CD4-positive, alpha-beta T cell treated with Interleukin-4 for 4 hours (primary cell): ENCODE data around the gene TPSG1.
"Not testable (repeated sequence)": the region's sequence is repeated elsewhere in the genome, so short reads cannot be mapped to it uniquely, and the experiment has no call there.

Experiments
- DNase-seq: peaks from one replicate; pipeline ENCODE4 v3.0.0-alpha.2; 2020

The TPSG1 gene

DNA sequence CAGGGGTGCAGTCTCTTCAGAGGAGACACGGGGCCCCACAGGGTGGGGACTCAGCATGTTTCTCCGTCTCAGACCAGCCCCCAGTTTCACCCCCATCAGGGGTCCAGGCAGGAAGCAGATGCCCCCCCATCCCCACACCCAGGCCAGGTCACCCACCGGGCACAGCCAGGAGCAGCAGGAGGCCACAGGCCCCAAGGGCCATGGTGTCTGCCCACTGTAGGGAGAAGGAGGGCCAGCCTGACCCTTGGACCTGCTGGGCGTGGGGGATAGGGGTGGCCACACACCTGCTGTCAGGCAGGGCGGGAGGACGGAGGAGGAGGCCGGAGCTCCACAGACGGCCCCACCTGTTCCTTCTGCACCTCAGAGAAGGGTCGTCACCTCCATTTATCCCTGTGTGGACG, at the start of gene TPSG1:
TPSG1 (minus strand) TSS at position 218 of the 401 bp plus-strand sequence; CDS start at position 202, 16 bp downstream.
- DNase-seq: no peak

DNA sequence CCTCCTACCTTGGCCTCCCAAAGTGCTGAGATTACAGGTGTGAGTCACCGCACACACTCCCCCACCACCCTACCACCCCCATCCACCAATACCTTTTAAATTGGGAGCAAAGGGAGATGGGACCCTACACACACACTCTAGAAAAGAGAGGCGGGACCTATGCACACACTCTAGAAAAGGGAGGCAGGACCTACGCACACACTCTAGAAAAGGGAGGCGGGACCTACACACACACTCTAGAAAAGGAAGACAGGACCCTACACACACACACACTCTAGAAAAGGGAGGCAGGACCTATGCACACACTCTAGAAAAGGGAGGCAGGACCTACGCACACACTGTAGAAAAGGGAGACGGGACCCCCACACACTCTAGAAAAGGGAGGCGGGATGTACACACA, 49.7 kb upstream of the TPSG1 start:
- no peak for DNase-seq

DNA sequence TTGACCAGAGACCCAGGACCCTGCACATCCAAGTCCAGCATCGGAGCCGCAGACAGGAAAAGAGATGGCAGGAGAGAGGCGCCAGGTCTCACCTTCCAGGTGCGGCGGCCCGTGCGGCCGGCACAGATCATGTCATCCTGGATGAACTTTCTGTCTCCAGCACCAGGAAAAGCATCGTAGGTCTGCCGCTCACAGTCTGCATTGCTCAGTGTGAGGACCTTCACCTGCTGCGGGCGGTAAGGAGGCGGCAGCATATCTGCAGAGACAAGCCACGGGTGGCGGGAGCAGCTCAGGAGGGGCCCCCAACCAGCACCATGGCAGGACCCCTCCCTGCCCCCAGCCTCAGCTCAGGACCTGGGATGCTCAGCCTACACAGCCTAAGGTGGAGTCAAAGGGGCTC, 48.7 kb upstream of the TPSG1 start:
- DNase-seq: no peak

DNA sequence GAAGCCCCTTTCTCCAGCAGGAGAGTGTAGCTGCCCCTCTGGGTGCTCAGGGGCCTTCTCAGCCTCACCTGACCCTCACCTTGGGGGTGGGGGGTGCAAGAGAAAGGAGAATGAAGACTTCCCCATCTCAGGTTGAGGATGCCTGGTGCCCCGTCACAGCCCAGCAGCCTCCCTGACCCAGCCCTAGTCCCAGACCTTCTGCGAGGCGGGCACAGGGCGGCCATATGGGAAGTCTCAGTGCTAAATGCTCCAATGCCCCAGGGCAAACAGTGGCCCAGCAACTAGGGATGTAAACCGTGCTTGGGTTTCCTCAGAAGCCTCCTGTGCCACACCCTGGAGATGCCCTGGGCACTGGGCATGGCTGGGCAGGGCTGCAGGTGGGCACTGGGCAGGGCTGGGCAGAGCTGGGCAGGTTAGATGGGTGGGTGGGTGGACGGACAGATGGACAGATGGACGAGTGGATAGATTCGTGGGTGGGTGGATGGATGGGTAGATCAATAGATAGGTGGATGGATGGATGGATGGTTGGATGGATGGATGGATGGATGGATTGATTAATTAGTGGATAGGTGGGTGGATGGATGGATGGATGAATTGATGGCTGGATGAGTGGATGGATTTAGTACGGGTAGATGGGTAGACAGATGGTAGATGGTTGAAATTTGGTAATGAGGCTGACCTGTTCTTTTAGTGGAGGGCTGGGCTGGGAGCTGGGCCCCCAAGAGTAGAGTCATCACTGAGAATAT, 47.6 kb upstream of the TPSG1 start:
- no peak for DNase-seq

DNA sequence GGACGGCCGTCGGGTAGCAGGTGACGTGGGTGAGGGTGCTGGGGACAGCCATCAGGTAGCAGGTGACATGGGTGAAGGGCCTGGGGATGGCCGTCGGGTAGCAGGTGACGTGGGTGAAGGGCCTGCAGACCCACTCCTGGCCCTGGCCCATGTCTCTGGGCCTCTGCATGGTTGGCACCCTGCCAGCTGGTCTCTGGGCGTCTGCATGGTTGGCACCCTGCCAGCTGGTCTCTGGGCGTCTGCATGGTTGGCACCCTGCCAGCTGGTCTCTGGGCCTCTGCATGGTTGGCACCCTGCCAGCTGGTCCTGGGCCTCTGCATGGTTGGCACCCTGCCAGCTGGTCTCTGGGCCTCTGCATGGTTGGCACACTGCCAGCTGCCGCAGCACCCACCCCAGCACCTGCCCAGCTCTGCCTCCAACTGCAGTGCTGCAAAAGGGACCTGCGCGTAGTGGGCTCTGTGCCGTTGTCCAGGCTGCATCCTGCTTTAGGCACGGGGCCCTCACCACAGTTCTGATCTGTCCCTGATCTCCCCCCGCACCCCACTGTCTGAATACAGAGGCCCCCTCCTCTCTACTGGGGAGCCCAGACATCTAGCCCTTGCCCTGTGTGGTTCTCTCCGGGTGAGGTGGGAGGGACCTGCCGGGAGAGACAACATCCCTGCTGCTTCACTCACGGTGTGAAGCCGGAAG, 46.8 kb upstream of the TPSG1 start:
- DNase-seq: not testable (repeated sequence)

DNA sequence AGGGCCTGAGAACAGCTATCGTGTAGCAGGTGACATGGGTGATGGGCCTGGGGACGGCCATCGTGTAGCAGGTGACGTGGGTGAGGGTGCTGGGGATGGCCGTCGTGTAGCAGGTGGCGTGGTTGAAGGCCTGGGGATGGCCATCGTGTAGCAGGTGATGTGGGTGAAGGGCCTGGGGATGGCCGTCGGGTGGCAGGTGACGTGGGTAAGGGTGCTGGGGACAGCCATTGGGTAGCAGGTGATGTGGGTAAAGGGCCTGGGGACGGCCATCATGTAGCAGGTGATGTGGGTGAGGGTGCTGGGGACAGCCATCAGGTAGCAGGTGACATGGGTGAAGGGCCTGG, 46.3 kb upstream of the TPSG1 start:
- DNase-seq: no peak

DNA sequence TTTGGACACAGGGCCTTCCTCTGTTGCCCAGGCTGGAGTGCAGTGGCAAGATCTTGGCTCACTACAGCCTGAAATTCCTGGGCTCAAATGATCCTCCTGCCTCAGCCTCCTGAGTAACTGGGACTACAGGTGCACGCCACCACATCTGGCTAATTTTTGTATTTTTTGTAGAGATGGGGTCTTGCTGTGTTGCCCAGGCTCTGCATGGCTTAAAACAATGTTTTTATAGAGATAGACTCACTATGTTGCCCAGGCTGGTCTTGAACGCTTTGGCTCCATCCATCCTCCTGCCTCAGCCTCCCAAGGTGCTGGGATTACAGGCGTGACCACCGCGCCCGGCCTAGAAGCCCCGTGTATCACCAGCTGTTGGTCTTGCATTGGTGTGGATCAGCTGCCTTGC, 44.4 kb upstream of the TPSG1 start:
- not testable (repeated sequence) for DNase-seq

DNA sequence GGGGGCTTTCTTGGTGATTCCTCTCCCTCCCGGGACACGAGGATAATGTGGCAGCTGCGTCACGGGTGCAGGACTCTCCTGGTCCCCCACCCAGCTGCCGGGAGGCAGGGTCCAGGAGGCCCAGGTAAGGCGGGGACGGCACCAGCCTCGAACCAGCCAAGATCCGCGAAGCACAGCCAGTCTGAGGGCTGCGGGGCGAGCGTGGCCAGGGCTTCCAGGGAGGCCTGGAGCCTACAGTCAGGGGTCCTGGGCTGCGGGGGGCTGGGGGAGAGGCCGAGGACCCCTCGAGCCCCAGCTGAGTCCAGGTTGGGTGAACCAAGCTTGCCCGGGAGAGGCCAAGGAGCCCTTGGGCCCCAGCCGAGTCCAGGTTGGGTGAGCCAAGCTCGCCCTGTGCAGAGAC, 40.8 kb upstream of the TPSG1 start:
- DNase-seq: no peak

DNA sequence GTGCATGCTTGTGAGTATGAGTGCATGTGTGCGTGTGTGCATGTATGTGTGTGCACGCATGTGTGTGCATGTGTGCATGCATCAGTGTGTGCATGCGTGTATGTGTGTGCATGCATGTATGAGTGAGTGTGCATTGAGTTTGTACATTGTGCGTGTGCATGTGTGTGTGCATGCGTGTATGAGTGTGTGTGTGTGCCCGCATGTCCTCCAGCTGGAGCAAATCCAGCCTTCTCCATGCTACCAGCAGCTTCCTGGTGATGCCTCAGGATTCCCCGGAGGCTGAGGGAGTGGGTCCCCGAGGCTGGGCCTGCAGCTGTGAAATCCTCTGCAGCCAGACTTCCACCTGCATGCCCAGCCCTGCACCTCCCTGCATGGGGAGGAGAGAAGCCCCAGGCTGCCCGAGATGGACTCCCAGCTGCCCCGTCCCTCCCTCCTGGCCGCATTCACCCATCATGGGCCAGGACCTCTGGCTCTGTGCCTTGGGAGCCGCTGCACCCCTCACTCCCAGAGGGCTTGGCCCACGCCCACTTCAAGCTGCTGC, 40.1 kb upstream of the TPSG1 start:
- no peak for DNase-seq

DNA sequence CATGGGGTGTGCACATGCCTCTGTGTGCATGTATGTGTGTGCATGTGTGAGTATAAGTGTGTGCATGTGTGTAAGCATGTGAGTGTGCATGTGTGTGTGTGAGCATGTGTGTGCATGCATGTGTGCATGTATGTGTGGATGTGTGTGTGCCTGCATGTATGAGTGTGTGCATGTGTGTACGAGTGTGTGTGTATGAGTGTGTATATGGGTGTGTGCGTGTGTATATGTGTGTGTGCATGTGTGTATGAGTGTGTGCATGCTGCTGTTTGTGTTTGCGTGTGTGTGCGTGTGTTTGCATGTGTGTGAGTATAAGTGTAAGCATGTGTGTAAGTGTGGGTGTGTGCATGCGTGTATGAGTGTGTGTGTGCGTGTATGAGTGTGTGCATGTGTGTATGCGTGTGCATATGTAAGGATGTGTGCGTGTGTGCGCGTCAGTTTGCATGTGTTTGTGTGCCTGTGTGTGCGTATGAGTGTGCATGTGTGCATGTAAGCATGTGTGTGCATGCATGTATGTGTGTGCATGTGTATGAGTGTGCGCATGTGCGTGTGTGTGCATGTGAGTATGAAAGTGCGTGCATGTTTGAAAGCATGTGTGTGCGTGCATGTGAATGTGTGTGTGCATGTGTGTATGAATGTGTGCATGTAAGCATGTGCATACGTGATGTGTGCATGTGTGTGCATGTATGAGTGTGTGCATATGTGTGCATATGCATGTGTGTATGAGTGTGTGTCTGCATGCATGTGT, 39.4 kb upstream of the TPSG1 start:
- DNase-seq: no peak

DNA sequence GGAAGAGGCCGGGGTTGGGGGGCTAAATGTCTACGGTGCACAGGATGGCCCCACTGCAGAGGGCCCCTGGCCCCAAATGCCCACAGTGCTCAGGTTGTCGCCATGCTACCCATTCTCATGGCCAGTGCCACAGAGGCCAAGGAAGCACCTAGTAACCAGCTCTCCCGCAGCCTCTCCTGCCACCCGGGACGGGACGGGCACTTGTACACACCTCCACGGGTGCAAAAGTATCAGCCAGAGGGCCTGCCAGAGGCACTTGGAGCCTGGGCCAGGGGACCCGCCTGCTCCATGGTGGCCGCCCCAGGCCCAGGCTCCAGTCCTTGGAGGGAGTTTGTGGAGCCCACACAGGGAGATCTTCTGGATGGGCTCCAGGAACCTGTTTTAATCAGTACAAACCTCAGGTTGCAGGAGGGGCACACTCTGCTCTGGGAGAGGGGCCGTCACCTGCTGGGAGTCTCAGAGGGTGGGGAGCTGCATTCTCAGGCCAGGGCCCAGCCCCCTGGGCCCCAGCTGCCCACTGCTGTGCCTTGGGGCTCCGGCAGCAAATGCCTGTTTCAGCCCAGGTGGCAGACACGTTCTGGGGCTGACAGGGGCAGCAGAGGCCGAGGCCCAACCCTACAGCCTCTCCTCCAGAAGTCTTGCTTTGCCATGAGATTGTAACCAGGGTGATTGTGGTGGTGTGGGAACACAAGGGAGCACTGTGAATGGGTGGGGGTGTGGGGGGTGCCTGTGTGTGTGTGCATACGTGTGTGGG, 38.7 kb upstream of the TPSG1 start:
- no peak for DNase-seq

DNA sequence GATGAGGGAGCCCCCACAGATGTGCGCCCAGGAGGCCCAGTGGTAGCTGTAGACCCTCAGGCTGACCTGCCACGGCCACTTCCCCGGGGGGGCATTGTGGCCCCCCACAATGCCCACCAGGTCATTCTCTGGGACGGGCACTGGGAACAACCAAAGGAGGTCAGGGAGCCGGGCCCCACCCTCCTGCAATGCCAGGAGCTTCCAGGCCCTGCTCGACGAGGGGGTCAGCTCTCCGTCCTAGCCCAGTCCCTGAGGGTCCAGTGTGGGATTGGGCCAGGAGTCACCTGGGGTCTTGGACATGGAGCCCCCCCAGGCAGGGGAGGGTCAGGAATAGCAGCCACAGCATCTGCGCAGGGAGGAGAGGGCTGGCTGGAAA, 37.8 kb upstream of the TPSG1 start:
- no peak for DNase-seq

DNA sequence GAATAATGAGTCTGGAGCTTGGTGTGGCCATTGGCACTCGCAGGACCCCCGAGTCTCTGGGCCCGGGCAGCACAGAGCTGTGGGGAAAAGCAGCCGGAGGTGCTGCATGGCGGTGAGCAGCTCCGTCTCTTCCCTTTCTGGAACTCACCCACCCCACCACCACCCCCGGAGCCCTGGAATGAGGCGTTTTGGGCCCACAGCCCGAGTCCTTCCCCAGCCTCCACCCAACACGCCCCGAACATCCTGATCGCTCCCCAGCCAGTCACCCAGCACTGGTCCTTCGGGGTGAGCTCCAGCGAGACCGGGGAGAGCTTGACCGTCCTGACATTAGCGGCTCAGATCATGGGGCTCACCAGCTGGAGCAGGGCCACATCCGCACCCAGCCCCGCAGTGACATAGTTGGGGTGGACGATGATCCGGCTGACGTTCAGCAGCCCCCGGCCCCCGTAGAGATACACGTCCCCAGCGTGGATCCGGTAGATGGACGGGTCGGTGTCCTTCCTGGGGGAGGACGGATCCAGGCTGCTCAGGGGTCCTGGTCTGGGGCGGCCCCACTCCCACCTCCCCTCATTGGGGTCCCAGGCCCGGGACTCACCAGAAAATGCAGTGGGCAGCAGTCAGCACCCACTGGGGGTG, 37.3 kb upstream of the TPSG1 start:
- no peak for DNase-seq

DNA sequence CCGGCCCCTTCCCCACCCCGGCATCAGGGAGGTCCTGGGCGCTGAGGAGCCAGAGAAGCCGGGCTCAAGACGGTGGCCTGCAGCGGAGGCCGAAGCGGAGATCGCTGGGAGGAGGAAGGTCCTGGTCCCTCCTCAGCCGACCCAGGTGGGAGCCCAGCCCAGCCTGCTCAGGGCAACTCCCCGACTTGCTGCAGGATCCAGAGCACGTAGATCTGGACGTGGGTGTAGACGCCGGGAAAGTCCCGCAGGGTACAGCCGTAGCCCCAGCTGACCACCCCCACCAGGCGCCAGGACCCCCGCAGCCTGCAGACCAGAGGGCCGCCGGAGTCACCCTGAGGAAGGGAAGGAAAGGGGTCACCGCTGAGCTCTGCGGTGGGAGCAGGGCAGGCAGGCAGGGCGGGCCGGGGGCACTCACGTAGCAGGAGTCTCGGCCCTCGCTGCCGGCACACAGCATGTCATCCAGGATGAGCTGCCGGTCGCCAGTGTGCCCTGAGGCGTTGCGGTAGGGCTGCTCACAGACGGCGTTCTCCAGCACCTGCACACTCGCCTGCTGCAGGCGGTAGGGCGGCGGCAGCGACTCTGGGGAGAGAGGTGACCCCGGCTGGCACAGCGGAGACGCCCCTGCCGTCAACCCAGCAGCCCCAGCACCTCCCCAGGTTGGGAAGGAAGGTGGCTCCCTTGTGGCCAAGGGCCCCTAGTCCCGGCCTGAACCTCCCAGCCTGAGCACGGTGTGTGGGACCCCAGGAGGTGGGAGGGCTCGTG, 36.2 kb upstream of the TPSG1 start:
- no peak for DNase-seq

DNA sequence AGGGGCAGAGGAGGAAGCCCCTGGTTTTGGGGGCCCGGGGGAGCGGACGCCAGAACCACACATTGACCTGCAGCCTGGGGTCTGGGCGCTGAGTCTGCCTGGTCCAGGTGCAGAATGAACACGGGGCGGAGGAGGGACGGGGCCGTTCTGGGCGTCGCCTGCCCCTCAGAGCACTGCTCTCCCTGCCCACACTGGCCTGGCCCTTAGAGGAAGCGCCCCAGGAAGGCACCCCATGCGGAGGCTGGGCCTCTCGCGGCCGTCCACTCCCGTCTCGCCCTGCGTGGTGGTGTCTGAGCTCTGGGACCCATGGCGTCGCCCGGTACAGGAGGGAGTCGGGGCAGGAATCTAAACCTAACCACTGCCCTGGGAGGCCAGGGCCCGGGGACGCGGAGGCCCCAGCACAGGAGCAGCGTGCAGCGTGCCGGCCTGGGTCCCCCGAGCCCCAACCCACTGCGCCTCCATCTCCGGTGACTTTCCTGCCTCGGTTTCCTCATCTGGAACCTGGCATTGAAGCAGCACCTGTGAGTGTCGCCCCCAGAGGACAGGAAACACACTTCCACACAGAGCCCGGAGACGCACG, 35.1 kb upstream of the TPSG1 start:
- DNase-seq: no peak

DNA sequence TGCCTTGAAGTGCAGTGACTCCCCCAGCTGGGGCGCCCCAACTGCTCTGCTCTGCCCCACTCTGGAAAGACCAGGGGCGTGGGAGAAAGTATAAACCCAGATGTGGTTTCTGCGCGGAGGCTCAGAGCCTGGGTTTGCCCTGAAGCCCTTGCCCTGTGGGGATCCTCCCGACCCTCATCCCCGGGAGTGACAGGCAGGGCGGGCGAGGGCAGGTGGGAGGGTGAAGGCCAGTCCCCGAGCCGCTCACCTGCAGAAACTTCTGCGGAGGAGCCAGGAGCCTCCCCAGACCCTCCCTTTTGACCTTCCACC, 34.6 kb upstream of the TPSG1 start:
- no peak for DNase-seq

DNA sequence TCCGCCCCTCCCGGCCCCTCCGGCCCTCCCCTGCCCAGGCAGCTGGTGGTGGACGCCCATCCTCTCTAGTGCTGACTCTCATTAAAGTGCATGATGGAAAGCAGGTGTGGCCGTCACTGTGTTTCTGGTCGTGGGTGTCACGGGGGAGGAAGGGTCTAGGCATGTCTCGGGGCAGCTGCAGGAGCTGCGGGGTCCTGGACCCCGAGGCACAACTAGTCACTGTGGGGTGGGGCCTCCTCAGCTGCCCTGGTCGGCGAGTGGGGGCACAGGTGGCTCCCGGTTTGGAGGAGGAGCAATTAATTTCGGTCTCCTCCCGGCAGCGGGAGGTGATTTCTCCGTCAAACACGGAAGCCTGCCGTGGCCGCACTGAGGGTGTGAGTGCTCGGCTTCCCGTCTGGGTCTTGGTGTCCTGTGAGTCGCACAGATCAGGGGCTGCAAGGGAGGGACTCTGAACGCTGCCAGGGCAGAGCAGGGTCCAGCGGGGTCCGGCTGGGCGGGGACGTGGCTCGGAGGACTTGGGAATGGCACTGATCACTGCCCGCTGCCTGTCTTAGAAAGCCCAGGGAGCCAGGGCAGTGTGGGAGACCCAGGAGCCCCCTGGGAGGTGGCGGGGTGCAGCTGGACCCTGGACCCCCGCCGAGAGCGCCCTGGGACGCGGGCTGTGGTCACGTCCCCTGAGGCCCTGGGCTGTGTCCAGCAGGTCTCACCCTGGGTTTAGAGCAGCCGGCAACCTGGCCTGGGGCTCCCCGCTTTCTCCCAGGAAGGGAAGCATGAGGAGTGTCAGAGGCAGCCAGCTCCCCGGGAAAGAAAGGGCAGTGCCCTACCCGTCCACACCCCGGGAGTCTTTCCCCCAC, 34.1 kb upstream of the TPSG1 start:
- no peak for DNase-seq

DNA sequence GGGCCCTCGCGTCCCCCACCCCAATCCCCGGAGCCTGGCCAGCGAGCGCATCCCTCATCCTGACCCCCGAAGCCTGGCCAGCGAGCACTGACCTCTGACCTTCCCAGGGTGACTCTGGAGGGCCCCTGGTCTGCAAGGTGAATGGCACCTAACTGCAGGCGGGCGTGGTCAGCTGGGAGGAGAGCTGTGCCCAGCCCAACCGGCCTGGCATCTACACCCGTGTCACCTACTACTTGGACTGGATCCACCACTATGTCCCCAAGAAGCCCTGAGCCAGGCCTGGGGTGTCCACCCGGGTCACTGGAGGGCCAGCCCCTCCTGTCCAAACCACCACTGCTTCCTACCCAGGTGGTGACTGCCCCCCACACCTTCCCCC, 33.1 kb upstream of the TPSG1 start:
- DNase-seq: no peak

DNA sequence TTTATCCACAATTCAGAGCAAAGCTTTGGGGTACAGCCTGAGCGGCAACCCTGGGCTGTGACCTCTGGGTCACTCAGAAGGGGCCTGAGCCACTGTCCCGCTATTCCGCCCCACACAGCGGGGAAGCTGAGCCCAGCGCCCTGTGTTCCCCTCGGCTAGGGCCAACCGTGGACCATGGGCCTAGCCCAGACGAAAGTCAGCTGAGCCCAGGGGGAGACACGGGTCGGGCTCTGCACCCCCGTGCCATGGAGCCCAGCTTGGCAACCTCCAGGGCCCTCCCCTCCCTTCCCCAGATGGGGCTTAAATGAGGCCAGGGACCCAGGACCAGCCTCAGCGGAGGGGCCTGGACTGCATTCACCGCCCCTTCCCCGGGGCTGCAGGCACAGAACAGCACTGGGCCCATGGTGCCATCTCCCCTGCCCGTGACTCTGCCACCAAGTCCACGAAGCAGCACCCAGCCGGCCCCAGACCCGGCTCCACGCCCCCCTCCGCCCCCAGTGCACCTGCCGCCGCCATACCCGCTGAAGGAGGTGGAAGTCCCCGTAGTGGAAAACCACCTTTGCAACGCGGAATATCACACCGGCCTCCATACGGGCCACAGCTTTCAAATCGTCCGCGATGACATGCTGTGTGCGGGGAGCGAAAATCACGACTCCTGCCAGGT, 32.6 kb upstream of the TPSG1 start:
- no peak for DNase-seq

DNA sequence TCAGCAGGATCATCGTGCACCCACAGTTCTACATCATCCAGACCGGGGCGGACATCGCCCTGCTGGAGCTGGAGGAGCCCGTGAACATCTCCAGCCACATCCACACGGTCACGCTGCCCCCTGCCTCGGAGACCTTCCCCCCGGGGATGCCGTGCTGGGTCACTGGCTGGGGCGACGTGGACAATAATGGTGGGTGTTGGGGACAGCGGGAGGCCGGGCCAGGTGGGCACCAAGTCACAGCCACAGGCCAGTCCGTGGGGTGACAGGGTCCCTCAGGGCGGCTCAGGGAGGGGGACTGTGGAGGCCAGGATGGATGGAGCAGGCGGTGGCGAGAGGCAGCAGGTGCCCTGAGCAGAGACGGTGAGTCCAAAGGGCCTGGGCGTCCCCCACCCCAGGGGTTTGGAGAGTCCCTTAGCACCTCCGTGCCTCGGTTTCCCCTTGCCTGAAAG, 31.8 kb upstream of the TPSG1 start:
- DNase-seq: no peak
